Vagina (tissue), 2 donors: Measurements from ENCODE around the gene SEZ6L.

Source experiments
- CTCF ChIP-seq, 3 experiments: fragments of 450-650 bp in 2 of 3; fragments of 200-600 bp in 1 of 3; sonication (generic) in 1 of 3; IDR thresholded peaks; one replicate each; pipeline ENCODE4 v1.5.1; 2017 to 2019; ENCODE audit warnings: antibody characterized with exemption in 3 of 3, mild to moderate bottlenecking in 2 of 3, moderate library complexity in 2 of 3
- POLR2A ChIP-seq, 2 donors: fragments of 450-650 bp; IDR thresholded peaks; one replicate each; pipeline ENCODE4 v1.6.1; 2017; ENCODE audit warnings: antibody characterized with exemption in 2 of 2, mild to moderate bottlenecking in 2 of 2, moderate library complexity in 2 of 2

- TF ChIP-seq CTCF (IDR thresholded peaks at IDR 0.05), result no peak
- no peak for TF ChIP-seq POLR2A (IDR thresholded peaks at IDR 0.05)
These were observed 245.1 kb downstream of the SEZ6L start for GRCh38 chr22:26414347-26414746.
